Measurements from ENCODE around the gene GNB1. TPM values are rescaled to one million over a fixed set of nuclear protein-coding genes. Genes with fewer than 3 reads are reported as not detected.

The GNB1 gene
- total and polyA plus RNA-seq, 10 of the 15 experiments (the other 5 are each of a cell fraction or from before 2014, with no cell fraction given), result 23.0 to 392 (median 93.9) TPM

- peaks cover 13% of the 10 kb centered on the region for H4K20me1 ChIP-seq (ENCODE audit: control insufficient read depth, insufficient read depth)
- H3K4me3 ChIP-seq, result no peak overlapping the region
- CTCF ChIA-PET, result interaction anchor here (1.8 to 2.9 kb wide), 2 partner anchors 12 to 103 kb away, joined by 5 to 12 read pairs; no protein-coding TSS in a partner anchor
- POLR2A ChIA-PET, result interaction anchor here (0.7 kb wide), 1 partner anchor 41 kb away, joined by 7 read pairs; no protein-coding TSS in a partner anchor
- no peak overlapping the region for H2AFZ ChIP-seq (ENCODE audit: control insufficient read depth, low read depth, low read length)
- ATAC-seq (no peak), DNase-seq (ENCODE audit: low read depth, low spot score) (no peak), FAIRE-seq (no peak)
- in situ Hi-C loops (cut with MboI) (no loop called here), intact Hi-C loops (cut with micrococcal nuclease; ENCODE audit: unreplicated experiment) (loop anchor here (5.0 kb wide), 1 partner anchor 104 kb away; no protein-coding TSS in a partner anchor)
- H3K36me3 ChIP-seq (ENCODE audit: control insufficient read depth in 2 of 2, insufficient read depth in 2 of 2, low read length in 1 of 2), result peaks cover 18 to 22% of the 10 kb centered on the region in 2 experiments; a peak in 3 of 4 replicates
- H3K4me2 ChIP-seq (ENCODE audit: control insufficient read depth, insufficient read depth), result no peak overlapping the region
- no TSS peak for BruUV-seq (replicated peaks)
- SMC1A ChIA-PET (ENCODE audit: uncharacterized antibody, unreplicated experiment), result interaction anchor here (0.6 to 1.5 kb wide), 4 partner anchors 24 to 103 kb away, joined by 3 to 5 read pairs (median 3); no protein-coding TSS in a partner anchor
- no peak overlapping the region for H3K9ac ChIP-seq (ENCODE audit: control insufficient read depth, insufficient read depth, low read length)
- RAD21 ChIA-PET (ENCODE audit: unreplicated experiment), result no interaction called here
- H3K79me2 ChIP-seq (ENCODE audit: control insufficient read depth, insufficient read depth, low read length), result peaks cover 18% of the 10 kb centered on the region
- H3K4me1 ChIP-seq (ENCODE audit: control insufficient read depth, insufficient read depth, low read length), result peaks cover 39% of the 10 kb centered on the region
- no peaks in the 10 kb centered on the region for H3K27me3 ChIP-seq (replicated peaks in 1 of 2; ENCODE audit: control insufficient read depth in 2 of 2, insufficient read depth in 2 of 2, low read length in 1 of 2)
- TF ChIP-seq, protein P1, sequence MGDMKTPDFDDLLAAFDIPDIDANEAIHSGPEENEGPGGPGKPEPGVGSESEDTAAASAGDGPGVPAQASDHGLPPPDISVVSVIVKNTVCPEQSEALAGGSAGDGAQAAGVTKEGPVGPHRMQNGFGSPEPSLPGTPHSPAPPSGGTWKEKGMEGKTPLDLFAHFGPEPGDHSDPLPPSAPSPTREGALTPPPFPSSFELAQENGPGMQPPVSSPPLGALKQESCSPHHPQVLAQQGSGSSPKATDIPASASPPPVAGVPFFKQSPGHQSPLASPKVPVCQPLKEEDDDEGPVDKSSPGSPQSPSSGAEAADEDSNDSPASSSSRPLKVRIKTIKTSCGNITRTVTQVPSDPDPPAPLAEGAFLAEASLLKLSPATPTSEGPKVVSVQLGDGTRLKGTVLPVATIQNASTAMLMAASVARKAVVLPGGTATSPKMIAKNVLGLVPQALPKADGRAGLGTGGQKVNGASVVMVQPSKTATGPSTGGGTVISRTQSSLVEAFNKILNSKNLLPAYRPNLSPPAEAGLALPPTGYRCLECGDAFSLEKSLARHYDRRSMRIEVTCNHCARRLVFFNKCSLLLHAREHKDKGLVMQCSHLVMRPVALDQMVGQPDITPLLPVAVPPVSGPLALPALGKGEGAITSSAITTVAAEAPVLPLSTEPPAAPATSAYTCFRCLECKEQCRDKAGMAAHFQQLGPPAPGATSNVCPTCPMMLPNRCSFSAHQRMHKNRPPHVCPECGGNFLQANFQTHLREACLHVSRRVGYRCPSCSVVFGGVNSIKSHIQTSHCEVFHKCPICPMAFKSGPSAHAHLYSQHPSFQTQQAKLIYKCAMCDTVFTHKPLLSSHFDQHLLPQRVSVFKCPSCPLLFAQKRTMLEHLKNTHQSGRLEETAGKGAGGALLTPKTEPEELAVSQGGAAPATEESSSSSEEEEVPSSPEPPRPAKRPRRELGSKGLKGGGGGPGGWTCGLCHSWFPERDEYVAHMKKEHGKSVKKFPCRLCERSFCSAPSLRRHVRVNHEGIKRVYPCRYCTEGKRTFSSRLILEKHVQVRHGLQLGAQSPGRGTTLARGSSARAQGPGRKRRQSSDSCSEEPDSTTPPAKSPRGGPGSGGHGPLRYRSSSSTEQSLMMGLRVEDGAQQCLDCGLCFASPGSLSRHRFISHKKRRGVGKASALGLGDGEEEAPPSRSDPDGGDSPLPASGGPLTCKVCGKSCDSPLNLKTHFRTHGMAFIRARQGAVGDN (IDR thresholded peaks at IDR 0.05), result no peak
- TF ChIP-seq EZH2 (IDR thresholded peaks at IDR 0.05; ENCODE audit: borderline replicate concordance, control insufficient read depth, low read depth, low read length) (no peak), ATF2 (IDR thresholded peaks at IDR 0.05; ENCODE audit: low read length) (no peak), DPF2 (IDR thresholded peaks at IDR 0.05) (no peak), STAT3 (IDR thresholded peaks at IDR 0.05; ENCODE audit: low read depth, low read length) (no peak), RB1 (IDR thresholded peaks at IDR 0.05; ENCODE audit: borderline replicate concordance) (no peak), TAF1 (IDR thresholded peaks at IDR 0.05; ENCODE audit: borderline replicate concordance, low read depth, low read length) (no peak), PAX8 (IDR thresholded peaks at IDR 0.05) (no peak), BCL11A (IDR thresholded peaks at IDR 0.05; ENCODE audit: low read depth, low read length) (no peak), TARDBP (IDR thresholded peaks at IDR 0.05; ENCODE audit: borderline replicate concordance) (no peak), TCF12 (IDR thresholded peaks at IDR 0.05; ENCODE audit: low read depth, low read length) (no peak), SUPT20H (IDR thresholded peaks at IDR 0.05; ENCODE audit: borderline replicate concordance, control insufficient read depth, low read depth, low read length) (no peak), CHD4 (IDR thresholded peaks at IDR 0.05) (no peak), JUNB (IDR thresholded peaks at IDR 0.05) (no peak), KDM1A (IDR thresholded peaks at IDR 0.05; ENCODE audit: borderline replicate concordance) (no peak)
- TF ChIP-seq, protein P2, sequence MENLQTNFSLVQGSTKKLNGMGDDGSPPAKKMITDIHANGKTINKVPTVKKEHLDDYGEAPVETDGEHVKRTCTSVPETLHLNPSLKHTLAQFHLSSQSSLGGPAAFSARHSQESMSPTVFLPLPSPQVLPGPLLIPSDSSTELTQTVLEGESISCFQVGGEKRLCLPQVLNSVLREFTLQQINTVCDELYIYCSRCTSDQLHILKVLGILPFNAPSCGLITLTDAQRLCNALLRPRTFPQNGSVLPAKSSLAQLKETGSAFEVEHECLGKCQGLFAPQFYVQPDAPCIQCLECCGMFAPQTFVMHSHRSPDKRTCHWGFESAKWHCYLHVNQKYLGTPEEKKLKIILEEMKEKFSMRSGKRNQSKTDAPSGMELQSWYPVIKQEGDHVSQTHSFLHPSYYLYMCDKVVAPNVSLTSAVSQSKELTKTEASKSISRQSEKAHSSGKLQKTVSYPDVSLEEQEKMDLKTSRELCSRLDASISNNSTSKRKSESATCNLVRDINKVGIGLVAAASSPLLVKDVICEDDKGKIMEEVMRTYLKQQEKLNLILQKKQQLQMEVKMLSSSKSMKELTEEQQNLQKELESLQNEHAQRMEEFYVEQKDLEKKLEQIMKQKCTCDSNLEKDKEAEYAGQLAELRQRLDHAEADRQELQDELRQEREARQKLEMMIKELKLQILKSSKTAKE (IDR thresholded peaks at IDR 0.05; ENCODE audit: low read depth, poor library complexity, severe bottlenecking), result no peak
- H3K9me3 ChIP-seq (replicated peaks; ENCODE audit: control insufficient read depth, insufficient read depth, low read length), result no peaks in the 10 kb centered on the region
- H3K27ac ChIP-seq (ENCODE audit: control insufficient read depth, insufficient read depth), result no peak overlapping the region
- WGBS (ENCODE audit: insufficient coverage, insufficient replicate concordance, low lambda C conversion rate, missing lambda C conversion rate), result 100% methylated on average over 1 of the region's 1 CpG
These were observed 88.0 kb downstream of the GNB1 start for GRCh38 chr1:1802871-1803270.

Measured in GM12878 (cell line).